Kidney (tissue), 14 donors: ENCODE measurements around the gene TCF19. TPM values are rescaled to one million over a fixed set of nuclear protein-coding genes. Genes with fewer than 3 reads are reported as not detected.

Source experiments
- DNase-seq, 5 donors: peaks; one replicate each; pipeline ENCODE4 v3.0.0-alpha.2; 2013 to 2020
- FAIRE-seq: peaks from 2 replicates; lab custom pipeline; 2012; peaks lifted over from hg19 to GRCh38; lab: Jason Lieb, UNC
- H3K27ac ChIP-seq, 2 donors: one replicate each; pipeline ENCODE4 v1.7.0; 2013; ENCODE audit warnings: low read depth in 2 of 2, low read length in 2 of 2, inconsistent platforms in 1 of 2
- H3K27me3 ChIP-seq: one replicate; pipeline ENCODE4 v1.7.1; 2013; ENCODE audit warnings: low read length, inconsistent platforms; ENCODE audit not compliant: control insufficient read depth, insufficient read depth
- H3K36me3 ChIP-seq, 3 donors: one replicate each; pipeline versions ENCODE4 v1.7.0 to v1.7.1; 2013; ENCODE audit warnings: low read length in 3 of 3, control low read depth in 1 of 3, inconsistent platforms in 1 of 3; ENCODE audit not compliant: insufficient read depth in 3 of 3, control insufficient read depth in 2 of 3
- H3K4me1 ChIP-seq, 3 donors: one replicate each; pipeline versions ENCODE4 v1.7.0 to v1.7.1; 2013; ENCODE audit warnings: low read length in 3 of 3, inconsistent platforms in 1 of 3, low read depth in 1 of 3; ENCODE audit not compliant: control insufficient read depth in 2 of 3, insufficient read depth in 2 of 3
- H3K4me3 ChIP-seq, 3 donors: one replicate each; pipeline versions ENCODE4 v1.7.0 to v1.8.1; 2013; ENCODE audit warnings: low read length in 3 of 3, control low read depth in 1 of 3, inconsistent platforms in 1 of 3
- H3K9ac ChIP-seq, 3 donors: one replicate each; pipeline versions ENCODE4 v1.7.0 to v1.7.1; 2013; ENCODE audit warnings: low read length in 3 of 3, control low read depth in 1 of 3, inconsistent platforms in 1 of 3
- H3K9me3 ChIP-seq, 3 donors: one replicate each; pipeline versions ENCODE4 v1.7.0 to v1.7.1; 2013; ENCODE audit warnings: low read length in 3 of 3, control low read depth in 1 of 3, inconsistent platforms in 1 of 3; ENCODE audit not compliant: control insufficient read depth in 2 of 3, insufficient read depth in 1 of 3
- CTCF ChIP-seq: IDR thresholded peaks from 3 replicates; pipeline ENCODE4 v1.5.1; 2012; ENCODE audit warnings: mild to moderate bottlenecking, moderate library complexity, borderline replicate concordance; ENCODE audit not compliant: insufficient read depth; ENCODE audit errors: extremely low read depth
- intact Hi-C: fragments of 100-400 bp; cut with DNase I; formaldehyde crosslinking; loops from one replicate; pipeline ENCODE4 v1.11.1; 2022
- polyA plus RNA-seq: library from polyadenylated mRNA; stranded (reverse); fragments of 350-450 nt; fragmentation: Illumina TruSeq; extraction: RNeasy Lipid Tissue Mini Kit (QIAGEN cat#74804); gene quantifications from one replicate; pipeline ENCODE4 v1.2.3, GENCODE V29; 2014; ENCODE audit warnings: low read depth, low replicate concordance; ENCODE audit not compliant: insufficient read depth
- total RNA-seq: library from RNA; stranded (reverse); fragmentation: NEBNext Ultra II Directional; extraction: Animal tissue kit (Norgen Biotek cat#: 25700); gene quantifications from one replicate; pipeline ENCODE4 v1.2.1, GENCODE V29; 2021
- donor health status: control.
- donor health status: control.
- donor health status: control.
- donor health status: control.
- donor health status: control.
- donor health status: DM: yes; HTN: yes; CAD: no.
- donor health status: Normal renal cell carcinoma (clear cell type).

TCF19 gene
- total and polyA plus RNA-seq, 2 donors from 2014 or later = 5.1 to 7.1 TPM

GRCh38 chr6:31142361-31142761, 16.0 kb upstream of the TCF19 start:
- no peak for FAIRE-seq
- TF ChIP-seq CTCF = no peak

DNA sequence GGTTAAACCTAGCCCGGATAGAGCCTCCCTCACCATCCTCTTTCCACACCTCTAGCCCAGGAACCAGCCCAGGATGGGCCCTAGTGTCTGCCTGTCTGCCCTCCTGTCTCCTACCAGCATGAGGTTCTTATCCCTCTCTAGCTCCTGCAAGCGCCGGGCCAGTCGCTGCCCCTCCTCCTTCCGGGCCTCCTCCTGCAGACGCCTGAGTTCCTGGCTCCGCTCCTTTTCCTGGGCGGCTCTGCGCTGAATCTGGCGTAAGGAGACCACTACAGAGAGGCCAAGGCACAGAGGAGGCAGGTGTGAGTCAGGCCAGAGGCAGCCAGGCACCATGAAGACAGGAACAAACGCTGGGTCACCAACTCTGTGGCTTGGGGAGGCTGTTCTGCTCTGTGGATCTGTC, 15.2 kb upstream of the TCF19 start:
- Histone ChIP-seq H3K27ac (no peak overlapping the region), H3K4me3 (no peak overlapping the region), H3K9me3 (no peaks in the 10 kb centered on the region), H3K9ac (no peak overlapping the region), H3K27me3 (no peaks in the 10 kb centered on the region), H3K36me3 (peaks cover 0 to 3% (median 2%) of the 10 kb centered on the region in 3 donors), H3K4me1 (peaks cover 0 to 3% (median 0%) of the 10 kb centered on the region in 3 donors)
- no peak for DNase-seq
- TF ChIP-seq CTCF = no peak
- intact Hi-C loops = no loop called here
- FAIRE-seq = no peak

More at GRCh38 chr6:31142361-31142761, 16.0 kb upstream of the TCF19 start:
- Histone ChIP-seq H3K27ac (peak overlapping the region in 1 of 2 donors; percentile 23), H3K9ac (no peak overlapping the region), H3K27me3 (no peaks in the 10 kb centered on the region), H3K36me3 (peaks cover 0 to 3% (median 2%) of the 10 kb centered on the region in 3 donors), H3K4me1 (peaks cover 0 to 6% (median 3%) of the 10 kb centered on the region in 3 donors), H3K4me3 (no peak overlapping the region), H3K9me3 (no peaks in the 10 kb centered on the region)
- intact Hi-C loops = no loop called here
- no peak for DNase-seq

DNA sequence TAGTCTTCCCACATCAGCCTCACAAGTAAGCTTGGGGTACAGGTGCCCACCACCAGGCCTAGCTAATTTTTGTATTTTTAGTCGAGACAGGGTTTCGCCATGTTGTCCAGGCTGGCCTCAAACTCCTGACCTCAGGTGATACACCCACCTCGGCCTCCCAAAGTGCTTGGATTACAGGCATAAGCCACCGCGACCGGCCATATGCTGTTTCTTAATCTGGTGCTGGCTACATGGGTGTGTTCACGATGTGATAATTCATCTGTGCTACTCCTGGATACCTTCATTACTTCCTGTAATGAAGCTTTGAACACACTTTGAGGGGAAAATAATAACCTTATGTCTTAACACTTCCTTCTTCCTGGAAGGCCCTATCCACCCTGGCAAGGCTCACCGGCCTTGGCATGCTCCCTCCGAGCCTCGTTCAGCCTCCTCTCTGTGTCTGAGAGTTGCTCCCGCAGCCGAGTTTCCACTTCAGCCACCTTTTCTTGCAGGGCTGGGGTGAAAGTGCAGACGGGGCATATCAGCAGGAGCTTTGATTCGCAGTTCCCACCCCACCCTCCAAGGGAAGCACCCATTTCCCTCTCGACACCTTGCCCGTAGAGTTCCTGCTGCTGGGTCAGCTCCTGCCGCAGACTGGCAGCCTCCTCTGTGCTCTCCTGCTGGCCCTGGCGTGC, 14.0 kb upstream of the TCF19 start:
- Histone ChIP-seq H3K36me3 (peaks cover 0 to 3% (median 2%) of the 10 kb centered on the region in 3 donors), H3K9me3 (no peaks in the 10 kb centered on the region), H3K4me3 (no peak overlapping the region), H3K9ac (no peak overlapping the region), H3K27me3 (no peaks in the 10 kb centered on the region), H3K27ac (no peak overlapping the region), H3K4me1 (peaks cover 0 to under 1% (median 0%) of the 10 kb centered on the region in 3 donors)
- intact Hi-C loops = no loop called here
- TF ChIP-seq CTCF = no peak
- DNase-seq (no peak), FAIRE-seq (no peak)
